NCI-H748 (cell line): ENCODE measurements around the gene YJEFN3.

Source experiments
- DNase-seq: peaks from one replicate; lab custom pipeline; 2025; ENCODE audit not compliant: unreplicated experiment; lab: John Stamatoyannopoulos, UW

Gene YJEFN3

GRCh38 chr19:19553670-19554069, 25.0 kb downstream of the YJEFN3 start:
- DNase-seq: no peak

- DNase-seq: peak; percentile 52
These were observed 25.6 kb downstream of the YJEFN3 start for GRCh38 chr19:19554074-19555023.

- DNase-seq: no peak
These were observed 29.3 kb downstream of the YJEFN3 start for GRCh38 chr19:19558055-19558454.

GRCh38 chr19:19558636-19559035, 29.9 kb downstream of the YJEFN3 start:
- no peak for DNase-seq

GRCh38 chr19:19559931-19560330, 31.2 kb downstream of the YJEFN3 start:
- no peak for DNase-seq

- DNase-seq: no peak
These were observed 33.4 kb downstream of the YJEFN3 start for GRCh38 chr19:19561946-19562664.

- DNase-seq: no peak
These were observed 34.1 kb downstream of the YJEFN3 start for GRCh38 chr19:19562665-19563347.

- no peak for DNase-seq
These were observed 34.7 kb downstream of the YJEFN3 start for GRCh38 chr19:19563348-19563848.

- DNase-seq: no peak
These were observed 37.6 kb downstream of the YJEFN3 start for GRCh38 chr19:19566306-19566705.

- DNase-seq: no peak
These were observed 38.7 kb downstream of the YJEFN3 start for GRCh38 chr19:19567391-19567790.

- no peak for DNase-seq
These were observed 40.4 kb downstream of the YJEFN3 start for GRCh38 chr19:19568802-19569756.

GRCh38 chr19:19570571-19570970, 41.9 kb downstream of the YJEFN3 start:
- no peak for DNase-seq

GRCh38 chr19:19571071-19571786, 42.5 kb downstream of the YJEFN3 start:
- DNase-seq: no peak

GRCh38 chr19:19575411-19575810, 46.7 kb downstream of the YJEFN3 start:
- peak; percentile 93 for DNase-seq

- peak; percentile 97 for DNase-seq
These were observed 49.5 kb downstream of the YJEFN3 start for GRCh38 chr19:19578252-19578651.

- no peak for DNase-seq
These were observed 51.0 kb downstream of the YJEFN3 start for GRCh38 chr19:19579533-19580361.

GRCh38 chr19:19580418-19580817, 51.7 kb downstream of the YJEFN3 start:
- no peak for DNase-seq

GRCh38 chr19:19581391-19581790, 52.7 kb downstream of the YJEFN3 start:
- DNase-seq: no peak

- no peak for DNase-seq
These were observed 53.8 kb downstream of the YJEFN3 start for GRCh38 chr19:19582471-19582870.
